ENCODE measurements around the gene SORCS2.

Gene SORCS2

DNA sequence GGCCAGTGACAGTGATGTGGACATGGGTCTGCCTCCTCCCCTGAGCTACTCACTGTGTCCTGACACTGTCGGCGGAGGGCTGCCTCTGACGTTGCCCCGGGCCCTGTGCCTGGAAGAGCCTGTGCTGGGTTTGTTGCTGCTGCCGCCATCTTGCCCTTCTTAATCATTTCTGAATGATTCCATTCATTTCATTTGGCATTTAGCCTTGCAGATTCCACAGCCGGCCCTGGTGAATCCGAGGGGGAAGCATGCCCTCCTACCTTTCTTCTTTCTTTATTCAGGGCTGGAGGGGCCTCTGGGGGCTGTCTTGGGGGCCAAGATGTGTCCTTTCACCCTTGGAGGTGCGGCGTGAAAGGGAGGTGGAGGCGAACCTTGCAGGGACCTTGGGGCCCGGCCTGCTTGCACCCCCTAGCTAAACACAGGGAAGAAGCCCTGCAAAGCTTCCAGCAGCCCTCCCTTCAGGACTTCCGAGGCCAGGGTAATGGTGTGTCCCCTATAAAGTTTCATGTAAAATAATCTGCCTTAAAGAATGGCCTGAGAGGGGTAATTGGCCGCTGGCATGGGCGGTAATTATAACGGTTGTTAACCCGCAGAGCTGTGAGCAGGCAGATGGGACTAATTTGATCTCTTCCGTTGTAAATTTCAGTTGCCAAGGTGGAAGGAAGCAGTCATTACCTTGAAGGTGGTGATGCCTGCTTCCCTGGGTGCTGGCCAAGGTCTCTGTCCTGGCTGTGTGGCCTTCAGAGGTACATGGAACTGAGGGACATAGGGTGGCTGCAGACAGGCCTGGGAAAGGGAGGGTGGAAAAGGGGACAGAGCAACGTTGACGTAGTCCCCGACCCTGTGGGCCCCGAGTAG, 150.1 kb downstream of the SORCS2 start:
- TF ChIP-seq, protein P1, sequence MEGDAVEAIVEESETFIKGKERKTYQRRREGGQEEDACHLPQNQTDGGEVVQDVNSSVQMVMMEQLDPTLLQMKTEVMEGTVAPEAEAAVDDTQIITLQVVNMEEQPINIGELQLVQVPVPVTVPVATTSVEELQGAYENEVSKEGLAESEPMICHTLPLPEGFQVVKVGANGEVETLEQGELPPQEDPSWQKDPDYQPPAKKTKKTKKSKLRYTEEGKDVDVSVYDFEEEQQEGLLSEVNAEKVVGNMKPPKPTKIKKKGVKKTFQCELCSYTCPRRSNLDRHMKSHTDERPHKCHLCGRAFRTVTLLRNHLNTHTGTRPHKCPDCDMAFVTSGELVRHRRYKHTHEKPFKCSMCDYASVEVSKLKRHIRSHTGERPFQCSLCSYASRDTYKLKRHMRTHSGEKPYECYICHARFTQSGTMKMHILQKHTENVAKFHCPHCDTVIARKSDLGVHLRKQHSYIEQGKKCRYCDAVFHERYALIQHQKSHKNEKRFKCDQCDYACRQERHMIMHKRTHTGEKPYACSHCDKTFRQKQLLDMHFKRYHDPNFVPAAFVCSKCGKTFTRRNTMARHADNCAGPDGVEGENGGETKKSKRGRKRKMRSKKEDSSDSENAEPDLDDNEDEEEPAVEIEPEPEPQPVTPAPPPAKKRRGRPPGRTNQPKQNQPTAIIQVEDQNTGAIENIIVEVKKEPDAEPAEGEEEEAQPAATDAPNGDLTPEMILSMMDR (IDR thresholded peaks at IDR 0.05; ENCODE audit: insufficient read depth, low read length, poor library complexity, severe bottlenecking), result no peak
- no peak overlapping the region for H3K4me3 ChIP-seq (replicated peaks; ENCODE audit: low read depth, low read length)
- no peaks in the 10 kb centered on the region for H3K27me3 ChIP-seq (replicated peaks; ENCODE audit: control insufficient read depth, insufficient read depth, low read length)
- DNase-seq (ENCODE audit: extremely low read depth, insufficient read length), result no peak
- H3K36me3 ChIP-seq (ENCODE audit: control insufficient read depth, insufficient read depth, low read length), result no peaks in the 10 kb centered on the region

DNA sequence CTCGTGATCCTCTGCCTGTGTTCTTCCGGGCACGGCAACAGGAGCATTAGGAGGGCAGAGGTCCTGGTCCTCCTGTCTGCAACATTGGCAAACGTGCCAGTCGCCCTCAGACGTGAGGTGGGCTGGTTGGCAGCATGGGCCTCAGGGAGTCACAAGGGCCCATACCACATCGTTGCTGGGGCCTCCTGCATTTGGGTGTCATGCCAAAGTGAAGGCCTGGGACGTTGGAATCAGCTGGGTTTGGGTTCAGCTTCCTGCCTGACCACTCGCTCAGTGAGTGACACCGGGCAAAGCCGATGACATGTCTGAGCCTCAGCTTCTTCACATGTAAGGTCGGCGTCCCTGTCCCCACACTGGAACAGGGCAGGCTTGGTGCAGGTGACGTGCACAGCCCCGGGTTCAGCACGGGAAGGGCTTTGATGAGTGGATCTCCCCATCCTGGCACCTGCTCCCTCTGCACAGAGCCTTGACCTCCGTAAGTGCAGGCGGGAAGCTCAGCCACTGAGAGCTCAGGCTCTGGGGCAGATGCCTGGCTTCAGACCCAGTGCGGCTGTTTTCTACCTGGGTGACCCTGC, 150.8 kb downstream of the SORCS2 start:
- H3K27me3 ChIP-seq (replicated peaks; ENCODE audit: control insufficient read depth, insufficient read depth, low read length), result no peaks in the 10 kb centered on the region
- H3K4me3 ChIP-seq (replicated peaks; ENCODE audit: low read depth, low read length), result no peak overlapping the region
- no peak for DNase-seq (ENCODE audit: extremely low read depth, insufficient read length)
- TF ChIP-seq, protein P1 (IDR thresholded peaks at IDR 0.05; ENCODE audit: insufficient read depth, low read length, poor library complexity, severe bottlenecking), result no peak
- no peaks in the 10 kb centered on the region for H3K36me3 ChIP-seq (ENCODE audit: control insufficient read depth, insufficient read depth, low read length)

DNA sequence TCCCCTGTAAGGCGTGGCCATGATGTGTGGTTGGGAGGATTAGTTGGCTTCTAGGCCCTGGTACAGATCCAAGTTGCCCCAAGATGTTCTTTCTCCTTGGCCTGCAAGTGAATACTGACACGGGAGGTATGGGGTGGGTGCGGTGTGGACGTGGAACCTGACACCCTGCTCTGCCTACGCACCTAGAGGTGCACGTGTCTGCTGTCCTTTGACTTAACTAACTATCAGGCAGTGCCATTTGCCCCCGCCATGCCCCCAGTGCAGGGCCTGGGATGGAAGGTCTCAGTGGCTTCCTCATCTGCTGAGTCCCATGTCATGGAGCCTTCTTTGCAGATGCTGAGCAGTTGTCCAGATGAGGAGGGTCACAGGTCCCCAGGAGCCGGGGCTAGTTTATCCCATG, 151.6 kb downstream of the SORCS2 start:
- DNase-seq (ENCODE audit: extremely low read depth, insufficient read length), result no peak
- Histone ChIP-seq H3K4me3 (replicated peaks; ENCODE audit: low read depth, low read length) (no peak overlapping the region), H3K36me3 (ENCODE audit: control insufficient read depth, insufficient read depth, low read length) (no peaks in the 10 kb centered on the region), H3K27me3 (replicated peaks; ENCODE audit: control insufficient read depth, insufficient read depth, low read length) (no peaks in the 10 kb centered on the region)
- TF ChIP-seq, protein P1 (IDR thresholded peaks at IDR 0.05; ENCODE audit: insufficient read depth, low read length, poor library complexity, severe bottlenecking), result no peak

- Histone ChIP-seq H3K27me3 (replicated peaks; ENCODE audit: control insufficient read depth, insufficient read depth, low read length) (no peaks in the 10 kb centered on the region), H3K4me3 (replicated peaks; ENCODE audit: low read depth, low read length) (no peak overlapping the region), H3K36me3 (ENCODE audit: control insufficient read depth, insufficient read depth, low read length) (no peaks in the 10 kb centered on the region)
- DNase-seq (ENCODE audit: extremely low read depth, insufficient read length), result no peak
- TF ChIP-seq, protein P1 (IDR thresholded peaks at IDR 0.05; ENCODE audit: insufficient read depth, low read length, poor library complexity, severe bottlenecking), result no peak
Observed at GRCh38 chr4:7344636-7345155, 152.4 kb downstream of the SORCS2 start.

- H3K36me3 ChIP-seq (ENCODE audit: control insufficient read depth, insufficient read depth, low read length), result no peaks in the 10 kb centered on the region
- no peaks in the 10 kb centered on the region; the same call in none of the 2 replicates for H3K27me3 ChIP-seq (replicated peaks; ENCODE audit: control insufficient read depth, insufficient read depth, low read length)
- DNase-seq (ENCODE audit: extremely low read depth, insufficient read length), result no peak
- TF ChIP-seq, protein P1 (IDR thresholded peaks at IDR 0.05; ENCODE audit: insufficient read depth, low read length, poor library complexity, severe bottlenecking), result no peak
- no peak overlapping the region for H3K4me3 ChIP-seq (replicated peaks; ENCODE audit: low read depth, low read length)
Observed at GRCh38 chr4:7347981-7348380, 155.6 kb downstream of the SORCS2 start.

Data from GM06990 (cell line).